Measurements from ENCODE around the gene SP2. TPM values are rescaled to one million over a fixed set of nuclear protein-coding genes. Genes with fewer than 3 reads are reported as not detected.

Gene SP2
- total RNA-seq, 2 experiments from 2014 or later = 5.8 to 22.1 TPM

DNA sequence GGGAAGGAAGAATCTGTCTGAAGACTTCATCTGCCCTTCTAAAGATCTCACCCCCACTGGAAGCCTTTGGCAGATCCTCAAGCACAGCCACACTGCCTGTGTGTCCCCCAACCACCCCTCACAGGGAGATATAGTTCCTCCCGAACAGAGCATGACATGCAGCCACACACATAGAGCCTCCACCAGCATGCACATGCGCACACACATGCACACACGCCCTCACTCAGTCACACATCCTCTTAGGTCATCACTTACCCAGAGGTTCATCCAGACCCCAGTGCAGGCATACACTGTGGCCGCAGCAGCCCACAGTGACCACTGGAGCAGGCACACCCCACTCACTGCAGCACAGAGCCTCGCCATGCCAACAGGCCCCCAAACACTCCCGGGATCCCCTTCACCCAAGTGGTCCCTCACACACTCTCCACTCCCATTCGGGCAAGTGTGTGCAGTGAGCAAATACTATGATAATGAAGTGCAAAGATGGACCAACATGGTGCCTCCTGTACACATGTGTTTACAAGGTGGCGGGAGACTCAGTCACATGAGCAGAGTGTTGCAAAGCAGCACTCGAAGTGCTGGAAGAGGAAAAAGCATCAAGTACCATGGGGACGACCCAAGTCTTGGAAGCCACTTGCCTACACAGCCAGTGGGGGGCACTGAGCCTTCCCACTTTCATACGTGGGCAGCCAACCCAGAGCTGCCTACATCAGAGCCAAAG is 28.1 kb upstream of the SP2 start:
- Histone ChIP-seq H3K9me2 (ENCODE audit: insufficient read depth, low read length) (no peaks in the 10 kb centered on the region), H3K9me3 (ENCODE audit: low read length) (no peaks in the 10 kb centered on the region), H3K4me3 (ENCODE audit: low read depth, low read length, poor library complexity, severe bottlenecking) (no peak overlapping the region), H3K4me1 (ENCODE audit: insufficient read depth, low read length, poor library complexity, severe bottlenecking) (no peaks in the 10 kb centered on the region), H3K79me2 (ENCODE audit: insufficient read depth, low read depth, low read length) (no peaks in the 10 kb centered on the region), H2AFZ (ENCODE audit: low read length) (no peak overlapping the region), H3K4me2 (ENCODE audit: low read length) (no peak overlapping the region), H3K36me3 (ENCODE audit: insufficient read depth, low read length) (no peaks in the 10 kb centered on the region), H4K20me1 (ENCODE audit: insufficient read depth, low read length) (no peaks in the 10 kb centered on the region), H3K27ac (ENCODE audit: low read depth, low read length, poor library complexity, severe bottlenecking) (no peak overlapping the region)
- ChIA-PET CTCF (ENCODE audit: unreplicated experiment) (no interaction called here), POLR2A (no interaction called here)
- TF ChIP-seq EZH2phosphoT487 (IDR thresholded peaks at IDR 0.05; ENCODE audit: borderline replicate concordance, low read depth, low read length) (no peak), CTCF (conservative IDR thresholded peaks at IDR 0.05; ENCODE audit: low read length) (no peak)
- BruUV-seq (replicated peaks) = no TSS peak
- intact Hi-C loops (cut with micrococcal nuclease; ENCODE audit: unreplicated experiment) = no loop called here
- no peak for DNase-seq (ENCODE audit: low spot score)

DNA sequence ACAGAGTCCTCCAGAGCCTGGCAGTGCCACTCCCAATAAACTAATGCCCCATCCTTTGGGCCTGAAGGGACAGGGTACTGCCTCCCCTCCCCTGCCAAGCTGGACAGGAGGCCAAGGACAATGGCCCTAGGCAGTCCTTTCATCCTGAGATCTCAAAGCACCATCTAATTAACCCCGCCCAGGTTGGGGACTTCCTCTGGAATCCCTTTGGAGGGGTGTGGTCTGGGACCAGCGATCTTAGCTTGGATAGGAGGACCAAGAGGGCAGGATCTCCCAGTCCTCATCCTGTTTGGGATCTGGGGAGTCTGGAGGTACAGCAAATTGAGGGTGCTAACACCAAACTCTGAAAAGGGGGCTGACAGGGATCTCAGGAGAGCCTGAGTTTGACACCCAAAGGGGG is 26.9 kb upstream of the SP2 start:
- Histone ChIP-seq H3K4me2 (ENCODE audit: low read length) (no peak overlapping the region), H2AFZ (ENCODE audit: low read length) (no peak overlapping the region), H3K36me3 (ENCODE audit: insufficient read depth, low read length) (no peaks in the 10 kb centered on the region), H3K9me3 (ENCODE audit: low read length) (no peaks in the 10 kb centered on the region), H3K79me2 (ENCODE audit: insufficient read depth, low read depth, low read length) (no peaks in the 10 kb centered on the region), H3K4me3 (ENCODE audit: low read depth, low read length, poor library complexity, severe bottlenecking) (no peak overlapping the region), H3K27ac (ENCODE audit: low read depth, low read length, poor library complexity, severe bottlenecking) (no peak overlapping the region), H4K20me1 (ENCODE audit: insufficient read depth, low read length) (no peaks in the 10 kb centered on the region), H3K4me1 (ENCODE audit: insufficient read depth, low read length, poor library complexity, severe bottlenecking) (no peaks in the 10 kb centered on the region), H3K9me2 (ENCODE audit: insufficient read depth, low read length) (no peaks in the 10 kb centered on the region)
- DNase-seq (ENCODE audit: low spot score) = no peak
- BruUV-seq (replicated peaks) = no TSS peak
- no peak for TF ChIP-seq CTCF (conservative IDR thresholded peaks at IDR 0.05; ENCODE audit: low read length)
- TF ChIP-seq EZH2phosphoT487 (IDR thresholded peaks at IDR 0.05; ENCODE audit: borderline replicate concordance, low read depth, low read length) = no peak
- POLR2A ChIA-PET = no interaction called here
- intact Hi-C loops (cut with micrococcal nuclease; ENCODE audit: unreplicated experiment) = no loop called here
- CTCF ChIA-PET (ENCODE audit: unreplicated experiment) = no interaction called here

DNA sequence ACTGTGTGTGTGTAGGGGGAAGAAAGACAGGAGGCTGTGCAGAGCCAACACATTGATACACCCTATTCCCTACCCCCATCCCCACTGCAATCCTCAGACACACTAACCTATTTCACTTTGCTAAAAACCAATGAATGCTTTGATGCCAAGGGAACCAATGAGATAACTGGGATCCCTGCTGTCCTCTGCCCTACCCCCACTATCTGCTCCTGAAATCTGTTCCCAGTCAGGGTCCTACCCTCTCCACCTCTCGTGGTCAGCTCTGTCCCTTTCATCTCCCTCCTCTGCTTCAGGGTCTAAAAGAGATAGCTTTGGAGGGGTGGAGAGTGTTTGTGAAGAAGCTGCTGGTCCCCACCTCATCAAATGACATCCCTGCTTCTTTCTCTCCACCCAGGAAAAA is 26.0 kb upstream of the SP2 start:
- Histone ChIP-seq H2AFZ (ENCODE audit: low read length) (no peak overlapping the region), H3K36me3 (ENCODE audit: insufficient read depth, low read length) (no peaks in the 10 kb centered on the region), H3K9me2 (ENCODE audit: insufficient read depth, low read length) (no peaks in the 10 kb centered on the region), H4K20me1 (ENCODE audit: insufficient read depth, low read length) (no peaks in the 10 kb centered on the region), H3K4me2 (ENCODE audit: low read length) (no peak overlapping the region), H3K79me2 (ENCODE audit: insufficient read depth, low read depth, low read length) (no peaks in the 10 kb centered on the region), H3K4me1 (ENCODE audit: insufficient read depth, low read length, poor library complexity, severe bottlenecking) (no peaks in the 10 kb centered on the region), H3K9me3 (ENCODE audit: low read length) (no peaks in the 10 kb centered on the region), H3K4me3 (ENCODE audit: low read depth, low read length, poor library complexity, severe bottlenecking) (no peak overlapping the region), H3K27ac (ENCODE audit: low read depth, low read length, poor library complexity, severe bottlenecking) (no peak overlapping the region)
- no TSS peak for BruUV-seq (replicated peaks)
- TF ChIP-seq EZH2phosphoT487 (IDR thresholded peaks at IDR 0.05; ENCODE audit: borderline replicate concordance, low read depth, low read length) = no peak
- TF ChIP-seq CTCF (conservative IDR thresholded peaks at IDR 0.05; ENCODE audit: low read length) = no peak
- no peak for DNase-seq (ENCODE audit: low spot score)
- ChIA-PET CTCF (ENCODE audit: unreplicated experiment) (interaction anchor here (0.5 kb wide), 1 partner anchor 1084 kb away, joined by 3 read pairs; no protein-coding TSS in a partner anchor), POLR2A (no interaction called here)
- intact Hi-C loops (cut with micrococcal nuclease; ENCODE audit: unreplicated experiment) = no loop called here
